HG02973 (cell line): ENCODE measurements around the gene KCTD10.

Experiments
- ATAC-seq: cut with Tn5 transposase; IDR thresholded peaks from one replicate; pipeline ENCODE4 v1.9.1; 2021; ENCODE audit warnings: moderate library complexity; ENCODE audit not compliant: unreplicated experiment

KCTD10 gene

DNA sequence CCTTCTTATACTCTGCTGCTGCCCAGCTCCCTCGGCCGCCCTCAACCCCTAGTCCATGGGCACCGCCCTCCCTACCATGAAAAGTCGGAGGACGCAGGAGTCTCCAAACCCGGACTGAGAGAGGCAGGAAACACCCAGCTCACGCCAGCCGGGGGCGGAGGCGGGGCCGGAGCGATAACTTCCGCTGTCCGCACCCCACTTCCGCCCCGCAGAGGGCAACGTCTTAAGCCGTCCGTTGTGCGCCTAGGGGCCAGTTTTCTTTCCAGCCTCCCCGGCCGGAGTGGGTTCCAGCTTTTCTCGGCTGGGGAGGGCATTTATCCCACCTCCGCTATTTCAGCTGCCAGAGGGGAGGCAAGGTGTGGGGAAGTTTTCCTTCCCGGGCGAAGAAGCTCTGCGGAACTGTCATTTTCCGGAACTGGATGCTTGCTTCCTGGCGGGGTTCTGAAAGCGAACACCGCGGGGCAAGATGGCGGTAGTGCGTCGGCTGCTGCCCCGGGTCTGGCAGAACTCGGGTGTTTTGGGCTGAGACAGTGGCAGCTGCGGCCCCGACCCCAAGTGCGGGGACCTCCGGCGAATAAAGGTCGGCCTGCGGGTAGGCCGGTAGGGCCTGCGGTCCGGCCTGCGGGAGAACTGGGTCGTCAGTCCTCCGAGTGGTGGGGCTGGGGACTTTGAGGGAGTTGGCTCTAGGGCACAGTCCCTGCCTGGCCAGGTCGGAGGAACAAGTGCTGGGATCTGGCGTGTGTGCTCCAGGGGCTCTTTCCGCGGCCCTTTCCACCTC, at the start of gene KCTD10, which contains the start of gene UBE3B:
TSS of gene KCTD10 (minus strand) at position 116 of the 778 bp plus-strand sequence. CDS start at position 78, 38 bp downstream.
TSS of gene UBE3B (plus strand) at position 450 of the 778 bp plus-strand sequence. CDS start 5,918 bp downstream, outside the sequence.
- ATAC-seq = peak; percentile 84

- no peak for ATAC-seq
Measured at GRCh38 chr12:109525279-109525585, 48.1 kb upstream of the KCTD10 start.

DNA sequence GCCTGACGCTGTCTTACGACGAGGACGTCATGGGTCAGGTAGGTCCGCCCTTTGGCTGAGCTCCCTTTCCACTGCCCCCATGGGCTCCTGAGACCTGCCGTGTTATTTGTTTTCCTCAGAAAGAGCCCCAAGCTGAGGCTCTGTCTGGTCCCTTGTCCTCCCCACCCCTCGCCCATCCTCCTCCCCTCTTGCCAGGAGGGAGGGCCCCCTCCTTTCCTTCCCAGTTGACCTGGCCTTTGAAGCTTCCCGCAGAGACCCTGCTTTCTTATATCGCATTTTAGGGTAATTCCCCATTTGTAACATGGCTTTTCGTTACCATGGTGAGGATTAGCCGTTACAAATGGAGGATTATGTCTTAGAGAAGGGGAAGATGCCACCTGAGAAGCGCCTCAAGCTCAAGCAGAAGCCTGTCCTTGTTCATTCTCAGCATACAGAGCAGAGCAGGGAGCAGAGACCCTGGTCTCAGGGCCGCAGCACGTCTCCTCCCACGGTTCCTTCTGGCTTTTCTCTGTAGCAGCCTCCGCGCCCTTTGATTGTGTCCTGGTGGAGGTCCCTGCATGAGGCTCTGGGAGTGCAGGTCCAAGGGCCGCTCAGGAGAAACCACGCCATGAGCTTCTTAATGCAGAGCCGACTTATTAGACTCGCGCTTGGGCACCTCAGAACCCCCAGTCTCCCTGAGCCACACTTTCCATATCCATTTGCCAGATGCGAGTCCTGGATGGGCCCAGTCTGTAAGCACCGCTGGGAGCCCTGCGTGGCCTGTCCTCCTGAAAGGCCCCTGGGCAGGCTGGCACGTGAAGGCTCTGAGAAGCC, 47.6 kb upstream of the KCTD10 start:
- ATAC-seq = no peak

DNA sequence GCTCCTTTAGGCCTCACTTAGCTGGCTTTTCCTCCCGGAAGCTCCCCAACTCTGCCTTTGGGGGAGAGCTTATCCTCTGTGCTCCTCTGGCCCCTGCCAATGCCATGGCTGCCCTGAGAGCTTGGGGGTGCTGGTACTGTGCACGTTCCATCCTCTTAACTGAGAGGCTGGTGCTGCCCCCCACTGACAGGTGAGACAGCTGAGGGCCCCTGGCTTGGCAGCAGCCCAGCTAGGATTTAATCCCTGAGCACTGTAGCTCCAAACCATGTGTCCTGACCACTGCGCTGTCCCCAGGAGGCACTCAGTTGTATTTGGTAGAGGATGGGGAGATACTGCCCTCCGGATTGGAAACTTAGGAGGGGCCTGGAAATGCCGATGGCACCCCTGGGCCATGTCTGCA, 46.4 kb upstream of the KCTD10 start:
- no peak for ATAC-seq

DNA sequence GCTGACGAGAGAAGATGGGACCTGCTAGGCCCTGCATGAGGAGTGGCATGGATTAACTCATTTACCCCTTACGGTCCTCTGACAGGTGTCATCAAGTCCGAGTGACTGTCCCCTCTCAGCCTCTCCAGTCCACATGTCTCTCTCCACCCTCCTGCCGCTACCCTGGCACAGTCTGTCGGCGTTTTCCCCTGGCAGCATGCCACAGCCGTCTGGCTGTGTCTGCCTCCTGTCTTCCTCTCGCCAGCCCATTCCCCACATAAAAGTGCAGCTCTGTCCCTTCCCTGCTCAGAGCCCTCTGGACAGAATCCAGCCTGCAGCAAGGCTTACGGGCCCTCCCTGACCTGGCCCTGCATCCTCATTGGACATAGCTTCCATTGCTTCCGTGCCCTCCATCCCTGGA, 46.0 kb upstream of the KCTD10 start:
- no peak for ATAC-seq

DNA sequence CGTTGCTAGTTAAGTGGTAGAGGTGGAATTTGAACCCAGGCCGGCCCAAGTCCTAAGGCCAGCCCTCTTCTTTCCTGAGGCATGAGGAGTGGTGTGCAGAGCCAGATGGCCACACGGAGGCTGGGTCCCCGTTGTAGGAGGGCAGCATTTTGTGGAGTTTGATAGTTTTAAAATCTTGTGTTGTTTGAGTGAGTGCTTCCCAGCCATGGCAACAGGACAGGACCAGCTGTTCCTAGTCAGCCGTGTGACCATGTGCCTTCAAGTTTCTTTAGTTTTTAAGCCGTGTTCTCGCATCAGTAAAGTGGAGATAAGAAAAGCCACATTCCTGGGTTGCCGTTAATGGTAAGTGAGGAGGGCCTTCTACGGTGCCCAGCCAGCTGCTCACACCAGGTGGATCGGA, 44.7 kb upstream of the KCTD10 start:
- ATAC-seq = no peak

GRCh38 chr12:109519787-109520186, 42.7 kb upstream of the KCTD10 start:
- ATAC-seq = no peak

GRCh38 chr12:109518820-109519665, 41.9 kb upstream of the KCTD10 start:
- ATAC-seq = no peak

DNA sequence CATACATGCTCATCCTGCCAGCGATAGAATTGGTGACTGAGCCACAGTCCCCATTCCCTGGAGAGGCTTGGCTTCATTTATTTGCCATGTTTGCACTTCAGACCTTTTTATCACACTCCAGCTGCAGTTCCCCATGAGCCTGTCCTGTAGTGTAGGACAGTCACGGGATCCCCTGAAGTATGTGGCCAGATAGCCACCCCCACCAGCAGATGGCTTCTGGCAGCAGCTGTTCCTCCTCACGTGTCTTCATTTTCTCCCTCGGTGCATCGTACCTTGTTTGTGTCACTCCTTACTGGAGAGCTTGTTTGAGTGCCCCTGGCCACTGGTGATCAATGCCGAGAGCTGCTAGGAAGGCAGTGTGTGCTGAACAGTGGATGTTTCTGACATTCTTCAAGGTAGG, 40.5 kb upstream of the KCTD10 start:
- no peak for ATAC-seq

- no peak for ATAC-seq
Measured at GRCh38 chr12:109513977-109514376, 36.9 kb upstream of the KCTD10 start.

DNA sequence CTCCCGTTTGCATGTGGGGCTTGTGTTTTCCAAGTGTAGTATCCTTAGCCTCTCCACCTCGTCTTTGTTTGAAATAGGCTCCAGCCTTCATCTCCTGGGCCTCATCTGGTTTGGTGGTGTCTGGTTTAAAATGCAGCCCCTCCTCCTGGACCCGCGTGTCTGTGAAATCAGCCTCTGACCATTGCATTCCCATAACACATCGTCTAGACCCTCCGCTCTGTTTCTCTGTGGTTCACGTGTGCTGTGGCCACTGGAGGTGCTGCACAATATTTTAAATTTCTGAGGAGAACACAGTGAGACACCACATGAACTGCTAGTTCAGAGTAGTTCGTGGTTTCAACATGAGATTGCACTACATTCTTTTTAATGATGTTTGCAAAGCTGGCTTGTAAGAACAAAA, 36.0 kb upstream of the KCTD10 start:
- ATAC-seq = no peak

- no peak for ATAC-seq
Measured at GRCh38 chr12:109512608-109513007, 35.5 kb upstream of the KCTD10 start.

DNA sequence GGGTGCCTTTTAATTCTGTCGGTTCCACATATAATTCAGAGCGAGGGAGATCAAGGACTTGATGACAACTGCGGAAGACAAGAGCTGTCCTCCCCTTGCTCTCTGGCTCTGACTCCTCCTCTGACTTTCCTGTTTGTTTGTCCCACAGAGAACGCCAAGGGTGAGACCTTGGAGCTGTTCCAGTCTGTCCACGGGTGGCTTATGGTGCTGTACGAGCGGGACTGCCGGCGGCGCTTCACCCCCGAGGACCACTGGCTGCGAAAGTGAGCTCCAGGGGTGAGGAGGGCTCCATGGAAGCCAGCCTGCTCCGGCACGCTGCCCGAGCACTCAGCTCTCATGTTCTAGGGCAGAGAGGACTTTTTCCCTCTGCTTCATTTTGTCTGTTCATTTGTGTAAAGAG, 33.1 kb upstream of the KCTD10 start:
- no peak for ATAC-seq

- no peak for ATAC-seq
Measured at GRCh38 chr12:109504068-109504467, 27.0 kb upstream of the KCTD10 start.

GRCh38 chr12:109503611-109504010, 26.5 kb upstream of the KCTD10 start:
- no peak for ATAC-seq

DNA sequence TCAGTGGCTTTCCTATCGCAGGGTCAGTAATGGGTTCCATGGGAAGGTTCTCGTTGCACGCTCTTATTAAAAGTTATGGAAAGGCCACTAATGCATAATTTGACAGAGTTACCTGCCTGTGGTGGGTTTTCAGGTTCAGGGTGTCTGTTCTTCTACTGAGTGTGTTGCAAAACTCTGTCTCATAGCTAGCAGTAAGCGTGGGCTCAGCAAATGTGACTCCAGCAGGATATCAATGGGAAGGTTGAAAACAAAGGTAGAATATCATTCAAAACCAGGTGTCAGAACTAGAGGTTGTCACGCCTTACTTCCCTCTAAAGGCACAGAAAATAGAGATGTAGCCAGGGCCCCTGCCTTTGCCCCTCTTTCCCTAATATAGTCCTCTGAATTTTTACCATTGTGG, 25.2 kb upstream of the KCTD10 start:
- no peak for ATAC-seq

DNA sequence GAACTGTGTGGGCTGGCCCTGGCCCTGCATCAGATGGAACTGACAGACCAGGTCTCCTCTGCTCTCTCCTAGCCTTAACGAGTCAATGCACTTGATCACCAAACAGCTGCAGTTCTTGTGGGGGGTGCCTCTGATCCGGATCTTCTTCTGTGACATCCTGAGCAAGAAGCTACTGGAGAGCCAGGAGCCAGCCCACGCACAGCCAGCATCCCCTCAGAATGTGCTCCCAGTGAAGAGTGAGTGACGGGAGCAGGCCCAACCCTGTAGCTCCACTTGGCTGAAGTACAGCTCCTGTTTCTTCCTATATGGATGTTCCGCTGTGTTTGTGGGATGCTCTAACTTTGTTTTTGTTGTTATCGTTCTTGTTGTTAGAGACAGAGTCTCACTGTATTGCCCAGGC, 24.2 kb upstream of the KCTD10 start:
- no peak for ATAC-seq

DNA sequence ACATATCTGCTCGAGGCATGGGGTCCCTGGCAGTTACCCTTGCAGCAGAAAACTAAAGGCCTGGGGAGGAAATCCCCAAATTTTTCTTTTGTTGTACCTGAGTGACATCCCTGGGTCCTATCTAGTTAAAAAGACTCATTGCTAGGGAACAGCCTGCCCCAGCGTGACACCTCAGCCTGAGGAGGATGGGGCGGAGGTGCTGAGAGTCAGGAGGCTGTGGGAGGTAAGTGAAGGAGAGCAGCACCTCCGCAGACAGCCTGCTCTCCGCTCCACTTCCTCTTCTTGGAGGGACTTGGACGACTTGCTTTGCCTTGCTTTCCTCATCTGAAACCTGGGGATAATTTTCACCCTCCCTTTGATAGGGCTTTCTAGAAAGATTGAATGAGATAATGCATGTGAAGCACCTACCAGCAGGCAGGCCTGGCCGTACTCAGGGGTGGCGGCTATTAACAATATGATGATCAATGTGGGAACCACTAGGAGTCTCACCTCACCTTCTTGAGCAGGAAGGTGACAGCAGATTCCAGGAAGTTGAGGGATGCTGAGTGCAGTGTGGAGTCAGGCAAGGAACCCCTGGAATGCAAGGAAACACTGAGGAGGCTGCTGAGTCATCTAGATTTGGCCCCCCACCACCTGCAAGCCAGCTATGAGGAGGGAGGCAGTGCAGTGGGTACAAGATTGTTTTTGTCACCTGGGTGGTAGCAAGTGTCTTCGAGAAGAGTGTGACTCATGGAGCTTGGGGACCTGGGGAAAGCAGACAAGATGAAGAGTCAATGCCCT, 23.5 kb upstream of the KCTD10 start:
- ATAC-seq = no peak

- ATAC-seq = no peak
Measured at GRCh38 chr12:109497675-109498074, 20.6 kb upstream of the KCTD10 start.

DNA sequence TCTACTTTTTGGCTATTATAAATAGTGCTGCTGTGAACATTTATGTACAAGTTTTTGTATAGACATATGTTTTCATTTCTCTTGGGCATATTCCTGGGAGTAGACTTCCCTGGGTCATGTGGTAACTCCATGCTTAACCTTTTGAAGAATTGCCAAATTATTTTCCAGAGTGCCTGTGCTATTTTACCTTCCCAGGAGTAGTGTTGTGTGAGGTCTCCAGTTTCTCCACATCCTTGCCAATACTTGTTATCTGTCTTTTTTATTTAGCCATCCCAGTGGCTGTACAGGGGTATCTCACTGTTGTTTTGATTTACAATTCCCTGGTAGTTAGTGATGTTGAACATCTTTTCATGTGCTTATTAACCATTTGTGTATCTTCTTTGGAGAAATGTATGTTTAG, 19.2 kb upstream of the KCTD10 start:
- ATAC-seq = no peak

DNA sequence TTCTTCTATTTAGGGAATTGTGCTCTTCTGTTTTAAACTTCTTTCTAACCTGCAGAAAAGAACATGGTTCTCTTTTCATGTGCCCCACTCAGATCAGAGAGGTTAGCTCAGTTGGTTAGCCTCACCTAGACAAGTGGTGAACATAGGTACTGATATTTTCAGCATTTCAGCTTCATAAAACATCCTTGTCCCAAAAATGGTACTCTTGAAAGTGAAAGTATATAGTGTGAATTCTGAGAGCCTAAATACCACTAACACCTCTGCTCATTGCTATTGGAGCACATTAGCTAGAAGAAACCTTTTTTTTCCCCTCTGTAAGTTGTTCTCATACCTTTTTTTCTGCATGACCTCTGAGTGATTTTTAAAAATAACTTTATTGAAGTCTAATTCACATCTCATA, 17.9 kb upstream of the KCTD10 start:
- ATAC-seq = no peak
